HL-60 (cell line): ENCODE results near the gene KARS1.

Experiments
- DNase-seq, 2 experiments: peaks; one replicate each; pipeline ENCODE4 v3.0.0-alpha.2; 2010 to 2020; ENCODE audit warnings: low read depth in 1 of 2, low spot score in 1 of 2
- H3K27ac ChIP-seq: fragments of 250-450 bp; sonication (Bioruptor Pico); replicated peaks from 2 replicates; pipeline ENCODE4 v1.5.1; 2020; ENCODE audit warnings: mild to moderate bottlenecking, moderate library complexity
- H3K27me3 ChIP-seq: fragments of 250-450 bp; sonication (Bioruptor Pico); 2 replicates; pipeline ENCODE4 v1.5.1; 2021; ENCODE audit warnings: mild to moderate bottlenecking, moderate library complexity; ENCODE audit not compliant: insufficient read depth, poor library complexity, severe bottlenecking
- H3K4me3 ChIP-seq: replicated peaks from 2 replicates; pipeline ENCODE4 v1.5.1; 2011; ENCODE audit warnings: mild to moderate bottlenecking, control low read depth, low read length; ENCODE audit not compliant: insufficient read depth
- GABPA ChIP-seq: IDR thresholded peaks from 2 replicates; pipeline ENCODE4 v1.6.1; 2012; ENCODE audit warnings: low read depth
- POLR2AphosphoS5 ChIP-seq: IDR thresholded peaks from 2 replicates; pipeline ENCODE4 v1.6.1; 2012; ENCODE audit warnings: low read depth
- SPI1 ChIP-seq: IDR thresholded peaks from 2 replicates; pipeline ENCODE4 v1.6.1; 2012; ENCODE audit warnings: low read depth, mild to moderate bottlenecking, borderline replicate concordance
- TF ChIP-seq, protein P1 (sequence below): IDR thresholded peaks from one replicate; pipeline ENCODE4 v1.5.1; 2011; ENCODE audit warnings: low read length, control low read depth, inconsistent platforms; ENCODE audit not compliant: insufficient read depth
- TF ChIP-seq, protein P2 (sequence below): IDR thresholded peaks from 2 replicates; pipeline ENCODE4 v1.6.1; 2012; ENCODE audit warnings: low read depth; ENCODE audit not compliant: insufficient replicate concordance

KARS1 gene

DNA sequence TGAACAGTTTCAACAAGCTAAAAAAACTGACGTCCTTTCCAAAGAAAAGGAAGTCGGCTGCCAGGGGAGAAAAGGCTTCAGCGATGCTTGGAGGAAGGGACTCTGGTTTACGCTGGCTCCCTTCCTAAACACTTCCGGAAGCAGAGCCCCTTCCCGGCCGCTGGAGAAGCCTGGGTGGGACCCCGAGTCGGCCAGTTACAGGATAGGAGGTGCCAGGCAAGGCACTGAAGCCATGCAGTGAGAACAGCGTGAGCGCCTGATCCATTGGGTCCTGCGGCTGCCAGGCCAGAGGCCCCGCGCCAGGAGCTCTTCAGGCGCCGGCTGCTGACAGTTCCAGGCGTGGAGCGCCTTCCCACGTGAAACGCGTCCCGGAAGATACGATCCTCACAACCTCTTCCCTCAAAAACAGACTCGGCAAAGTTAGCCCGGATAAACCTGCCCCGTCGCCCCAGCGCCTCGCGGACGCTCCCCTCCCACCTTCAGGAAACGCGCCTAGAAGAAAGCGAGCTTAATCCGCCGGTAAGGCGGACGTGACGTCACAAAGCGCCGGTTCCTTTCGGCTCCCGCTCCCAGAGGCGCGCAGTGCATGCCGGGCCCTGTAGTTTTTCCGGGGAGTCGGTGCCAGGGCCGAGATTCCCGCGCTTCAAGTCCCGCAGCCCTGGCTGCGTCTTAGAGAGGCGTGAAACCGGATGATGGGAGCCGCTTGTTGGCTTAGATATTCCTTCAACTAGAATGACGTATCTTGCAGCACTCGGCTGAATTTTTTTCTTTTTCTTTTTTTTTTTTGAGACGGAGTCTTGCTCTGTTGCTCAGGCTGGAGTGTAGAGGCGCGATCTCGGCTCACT, 24.5 kb downstream of the KARS1 start, which contains the start of gene ADAT1:
Gene ADAT1, minus strand, starts transcription at position 521 of the 845 bp plus-strand sequence. CDS start 2,482 bp downstream, outside the sequence.
- Histone ChIP-seq H3K4me3 (peak within 1 kb of the TSS; percentile 70), H3K27me3 (no peaks in the 10 kb centered on the region), H3K27ac (peak within 1 kb of the TSS; percentile 83)
- TF ChIP-seq, protein P1, sequence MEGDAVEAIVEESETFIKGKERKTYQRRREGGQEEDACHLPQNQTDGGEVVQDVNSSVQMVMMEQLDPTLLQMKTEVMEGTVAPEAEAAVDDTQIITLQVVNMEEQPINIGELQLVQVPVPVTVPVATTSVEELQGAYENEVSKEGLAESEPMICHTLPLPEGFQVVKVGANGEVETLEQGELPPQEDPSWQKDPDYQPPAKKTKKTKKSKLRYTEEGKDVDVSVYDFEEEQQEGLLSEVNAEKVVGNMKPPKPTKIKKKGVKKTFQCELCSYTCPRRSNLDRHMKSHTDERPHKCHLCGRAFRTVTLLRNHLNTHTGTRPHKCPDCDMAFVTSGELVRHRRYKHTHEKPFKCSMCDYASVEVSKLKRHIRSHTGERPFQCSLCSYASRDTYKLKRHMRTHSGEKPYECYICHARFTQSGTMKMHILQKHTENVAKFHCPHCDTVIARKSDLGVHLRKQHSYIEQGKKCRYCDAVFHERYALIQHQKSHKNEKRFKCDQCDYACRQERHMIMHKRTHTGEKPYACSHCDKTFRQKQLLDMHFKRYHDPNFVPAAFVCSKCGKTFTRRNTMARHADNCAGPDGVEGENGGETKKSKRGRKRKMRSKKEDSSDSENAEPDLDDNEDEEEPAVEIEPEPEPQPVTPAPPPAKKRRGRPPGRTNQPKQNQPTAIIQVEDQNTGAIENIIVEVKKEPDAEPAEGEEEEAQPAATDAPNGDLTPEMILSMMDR = no peak
- TF ChIP-seq GABPA (peak; percentile 85), SPI1 (peak; percentile 69; the same call in 1 of the 2 replicates), POLR2AphosphoS5 (peak; percentile 79)
- TF ChIP-seq, protein P2, sequence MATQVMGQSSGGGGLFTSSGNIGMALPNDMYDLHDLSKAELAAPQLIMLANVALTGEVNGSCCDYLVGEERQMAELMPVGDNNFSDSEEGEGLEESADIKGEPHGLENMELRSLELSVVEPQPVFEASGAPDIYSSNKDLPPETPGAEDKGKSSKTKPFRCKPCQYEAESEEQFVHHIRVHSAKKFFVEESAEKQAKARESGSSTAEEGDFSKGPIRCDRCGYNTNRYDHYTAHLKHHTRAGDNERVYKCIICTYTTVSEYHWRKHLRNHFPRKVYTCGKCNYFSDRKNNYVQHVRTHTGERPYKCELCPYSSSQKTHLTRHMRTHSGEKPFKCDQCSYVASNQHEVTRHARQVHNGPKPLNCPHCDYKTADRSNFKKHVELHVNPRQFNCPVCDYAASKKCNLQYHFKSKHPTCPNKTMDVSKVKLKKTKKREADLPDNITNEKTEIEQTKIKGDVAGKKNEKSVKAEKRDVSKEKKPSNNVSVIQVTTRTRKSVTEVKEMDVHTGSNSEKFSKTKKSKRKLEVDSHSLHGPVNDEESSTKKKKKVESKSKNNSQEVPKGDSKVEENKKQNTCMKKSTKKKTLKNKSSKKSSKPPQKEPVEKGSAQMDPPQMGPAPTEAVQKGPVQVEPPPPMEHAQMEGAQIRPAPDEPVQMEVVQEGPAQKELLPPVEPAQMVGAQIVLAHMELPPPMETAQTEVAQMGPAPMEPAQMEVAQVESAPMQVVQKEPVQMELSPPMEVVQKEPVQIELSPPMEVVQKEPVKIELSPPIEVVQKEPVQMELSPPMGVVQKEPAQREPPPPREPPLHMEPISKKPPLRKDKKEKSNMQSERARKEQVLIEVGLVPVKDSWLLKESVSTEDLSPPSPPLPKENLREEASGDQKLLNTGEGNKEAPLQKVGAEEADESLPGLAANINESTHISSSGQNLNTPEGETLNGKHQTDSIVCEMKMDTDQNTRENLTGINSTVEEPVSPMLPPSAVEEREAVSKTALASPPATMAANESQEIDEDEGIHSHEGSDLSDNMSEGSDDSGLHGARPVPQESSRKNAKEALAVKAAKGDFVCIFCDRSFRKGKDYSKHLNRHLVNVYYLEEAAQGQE = peak; percentile 14
- peak; percentile 92 to 97 for DNase-seq

DNA sequence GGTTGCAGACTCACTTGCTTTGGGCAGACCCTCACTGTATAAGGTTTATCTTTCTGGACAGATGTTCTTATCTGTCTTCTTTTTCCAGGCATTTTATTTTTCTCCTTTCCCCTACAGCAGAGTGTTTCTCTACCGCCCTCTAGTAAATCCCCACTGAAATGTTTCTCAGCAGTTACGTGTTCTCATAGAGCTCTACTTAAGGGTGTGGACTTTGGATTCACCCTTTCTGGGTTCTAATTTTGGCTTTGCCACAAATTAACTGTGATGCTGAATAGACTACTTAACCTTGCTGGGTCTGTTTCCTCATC, 26.3 kb downstream of the KARS1 start:
- Histone ChIP-seq H3K4me3 (no peak overlapping the region), H3K27me3 (no peaks in the 10 kb centered on the region), H3K27ac (no peak overlapping the region)
- peak in 1 of 2 experiments; percentile 22 for DNase-seq
- TF ChIP-seq, protein P1 = peak; percentile 6
- TF ChIP-seq GABPA = no peak

DNA sequence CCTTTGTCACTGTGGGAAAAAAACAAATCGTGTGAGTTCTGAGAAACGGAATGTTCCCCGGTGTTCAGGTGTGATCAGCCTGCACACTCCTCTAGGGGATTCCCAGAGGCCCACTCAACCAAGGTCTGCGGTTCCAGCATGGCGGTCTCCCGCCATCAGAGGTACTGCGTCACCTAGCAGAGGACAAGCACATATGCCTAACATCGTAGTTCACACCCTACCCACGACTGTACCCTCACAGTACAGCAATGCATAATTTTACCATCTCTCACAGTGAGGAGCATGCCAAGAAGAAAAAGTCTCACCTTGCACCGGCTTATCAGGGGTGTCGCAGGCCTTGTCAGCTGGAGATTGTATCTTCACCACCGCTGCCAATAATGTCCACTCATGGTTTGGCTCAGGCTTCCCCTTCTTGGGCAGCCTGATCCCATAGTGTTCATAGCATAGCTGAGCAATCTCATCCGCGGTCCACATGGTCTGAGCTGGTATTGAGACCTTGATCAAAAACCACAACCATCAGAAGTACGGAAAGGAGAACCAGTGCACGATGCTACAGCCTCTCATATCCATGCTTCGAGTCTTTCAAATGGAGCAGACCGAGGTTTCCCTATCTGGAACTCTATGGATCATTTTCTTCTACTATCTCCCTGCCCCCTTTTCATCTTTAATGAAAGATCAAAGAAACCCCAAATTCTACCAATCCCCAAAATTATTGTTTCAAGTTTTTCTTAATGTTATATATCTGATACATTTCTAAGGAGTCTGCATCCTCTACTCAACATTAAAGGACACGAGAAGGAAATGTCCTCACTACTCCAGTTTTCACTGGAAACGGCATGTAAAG, 26.9 kb downstream of the KARS1 start:
- TF ChIP-seq, protein P1 = no peak
- TF ChIP-seq SPI1 = no peak
- TF ChIP-seq GABPA = no peak
- TF ChIP-seq, protein P2 = no peak
- TF ChIP-seq POLR2AphosphoS5 = no peak
- Histone ChIP-seq H3K27ac (no peak overlapping the region), H3K4me3 (no peak overlapping the region), H3K27me3 (no peaks in the 10 kb centered on the region)
- DNase-seq = no peak
